WTC11 (cell line): ENCODE data around the gene C22orf31. TPM values are rescaled to one million over a fixed set of nuclear protein-coding genes. Genes with fewer than 3 reads are reported as not detected.

Experiments
- ATAC-seq: fragments of 200-7000 bp; cut with Tn5 transposase; 2 replicates; pipeline ENCODE4 v1.10.0; 2021; ENCODE audit warnings: mild to moderate bottlenecking, moderate library complexity
- CTCF ChIA-PET: fragments of 300-600 bp; sonication (Branson Sonifier 250); formaldehyde crosslinking; loops from one replicate; lab custom pipeline; 2021; ENCODE audit warnings: antibody characterized with exemption; lab: Charles Lee
- POLR2A ChIA-PET: fragments of 350-600 bp; sonication (Branson Sonifier 250); formaldehyde crosslinking; loops from one replicate; lab custom pipeline; 2021; ENCODE audit warnings: antibody characterized with exemption; lab: Charles Lee
- DNase-seq: peaks from one replicate; pipeline ENCODE4 v3.0.0; 2021; ENCODE audit warnings: low spot score
- H3K27ac Mint-ChIP-seq: 2 replicates; pipeline ENCODE4 v1.8.0; 2021; ENCODE audit warnings: mixed read lengths
- H3K27me3 Mint-ChIP-seq: 2 replicates; pipeline ENCODE4 v1.8.0; 2021; ENCODE audit warnings: low read depth, mild to moderate bottlenecking, moderate library complexity, mixed read lengths
- H3K36me3 Mint-ChIP-seq: 2 replicates; pipeline ENCODE4 v1.8.0; 2021; ENCODE audit warnings: mixed read lengths
- H3K4me1 Mint-ChIP-seq: 2 replicates; pipeline ENCODE4 v1.8.0; 2022; ENCODE audit warnings: mixed read lengths
- H3K4me3 Mint-ChIP-seq: 2 replicates; pipeline ENCODE4 v1.8.0; 2021; ENCODE audit warnings: mild to moderate bottlenecking, moderate library complexity, mixed read lengths
- H3K9me3 Mint-ChIP-seq: 2 replicates; pipeline ENCODE4 v1.8.0; 2021; ENCODE audit warnings: mixed read lengths
- E2F1 ChIP-seq: sonication (generic); formaldehyde crosslinking; IDR thresholded peaks from 2 replicates; pipeline ENCODE4 v1.8.0; 2022; ENCODE audit warnings: mild to moderate bottlenecking, missing genetic modification reagents
- ESRRA ChIP-seq: sonication (generic); formaldehyde crosslinking; IDR thresholded peaks from 2 replicates; pipeline ENCODE4 v1.8.1; 2022; ENCODE audit warnings: mild to moderate bottlenecking, missing genetic modification reagents, borderline replicate concordance
- FOXK1 ChIP-seq: sonication (generic); formaldehyde crosslinking; IDR thresholded peaks from 2 replicates; pipeline ENCODE4 v1.8.0; 2022; ENCODE audit warnings: mild to moderate bottlenecking, moderate library complexity, missing genetic modification reagents
- GABPB1 ChIP-seq: sonication (generic); formaldehyde crosslinking; IDR thresholded peaks from 2 replicates; pipeline ENCODE4 v1.8.1; 2023; ENCODE audit warnings: mild to moderate bottlenecking, missing genetic modification reagents
- GTF2I ChIP-seq: fragments of 250-450 bp; sonication (Bioruptor Pico); conservative IDR thresholded peaks from 2 replicates; pipeline ENCODE4 v1.4.0; 2021; ENCODE audit warnings: mild to moderate bottlenecking
- HMGA2 ChIP-seq: fragments of 250-450 bp; sonication (Bioruptor Pico); IDR thresholded peaks from 2 replicates; pipeline ENCODE4 v1.4.0; 2021; ENCODE audit warnings: mild to moderate bottlenecking, moderate library complexity
- IRF2 ChIP-seq: sonication (generic); formaldehyde crosslinking; IDR thresholded peaks from 2 replicates; pipeline ENCODE4 v1.8.0; 2022; ENCODE audit warnings: low read depth, missing genetic modification reagents, borderline replicate concordance
- MYBL2 ChIP-seq: sonication (generic); formaldehyde crosslinking; IDR thresholded peaks from 2 replicates; pipeline ENCODE4 v1.8.1; 2023; ENCODE audit warnings: mild to moderate bottlenecking, moderate library complexity, missing genetic modification reagents
- NR1H2 ChIP-seq: sonication (generic); formaldehyde crosslinking; IDR thresholded peaks from 2 replicates; pipeline ENCODE4 v1.9.0; 2021; ENCODE audit warnings: mild to moderate bottlenecking, moderate library complexity, missing genetic modification reagents
- RELA ChIP-seq: sonication (generic); formaldehyde crosslinking; IDR thresholded peaks from 2 replicates; pipeline ENCODE4 v1.8.1; 2022; ENCODE audit warnings: missing genetic modification reagents, mild to moderate bottlenecking, borderline replicate concordance
- TP53 ChIP-seq: sonication (generic); formaldehyde crosslinking; IDR thresholded peaks from 2 replicates; pipeline ENCODE4 v1.8.1; 2023; ENCODE audit warnings: mild to moderate bottlenecking, missing genetic modification reagents
- ZNF121 ChIP-seq: sonication (generic); formaldehyde crosslinking; IDR thresholded peaks from 2 replicates; pipeline ENCODE4 v1.8.0; 2023; ENCODE audit warnings: missing genetic modification reagents
- ZNF416 ChIP-seq: fragments of 250-450 bp; sonication (Bioruptor Pico); IDR thresholded peaks from 2 replicates; pipeline ENCODE4 v1.9.0; 2021; ENCODE audit warnings: mild to moderate bottlenecking, inconsistent platforms
- total RNA-seq: library from RNA; stranded (reverse); gene quantifications from 3 replicates; pipeline ENCODE4 v1.2.3, GENCODE V29; 2021
- TF ChIP-seq, protein P1 (sequence below): sonication (generic); formaldehyde crosslinking; conservative IDR thresholded peaks from 2 replicates; pipeline ENCODE4 v1.8.1; 2023; ENCODE audit warnings: mild to moderate bottlenecking, low read depth, missing genetic modification reagents, moderate library complexity
- TF ChIP-seq, protein P2 (sequence below): sonication (generic); formaldehyde crosslinking; IDR thresholded peaks from 2 replicates; pipeline ENCODE4 v1.8.1; 2023; ENCODE audit warnings: mild to moderate bottlenecking, missing genetic modification reagents
- TF ChIP-seq, protein P3 (sequence below): fragments of 250-450 bp; sonication (Bioruptor Pico); IDR thresholded peaks from 2 replicates; pipeline ENCODE4 v1.9.0; 2021; ENCODE audit warnings: mild to moderate bottlenecking
- TF ChIP-seq, protein P4 (sequence below): sonication (generic); formaldehyde crosslinking; IDR thresholded peaks from 2 replicates; pipeline ENCODE4 v1.8.1; 2023; ENCODE audit warnings: mild to moderate bottlenecking, missing genetic modification reagents, moderate library complexity
- TF ChIP-seq, protein P5 (sequence below): sonication (generic); formaldehyde crosslinking; IDR thresholded peaks from 2 replicates; pipeline ENCODE4 v1.8.0; 2022; ENCODE audit warnings: mild to moderate bottlenecking, missing genetic modification reagents

Gene C22orf31
- total RNA-seq, 1 experiment from 2014 or later = not detected

- TF ChIP-seq, protein P1, sequence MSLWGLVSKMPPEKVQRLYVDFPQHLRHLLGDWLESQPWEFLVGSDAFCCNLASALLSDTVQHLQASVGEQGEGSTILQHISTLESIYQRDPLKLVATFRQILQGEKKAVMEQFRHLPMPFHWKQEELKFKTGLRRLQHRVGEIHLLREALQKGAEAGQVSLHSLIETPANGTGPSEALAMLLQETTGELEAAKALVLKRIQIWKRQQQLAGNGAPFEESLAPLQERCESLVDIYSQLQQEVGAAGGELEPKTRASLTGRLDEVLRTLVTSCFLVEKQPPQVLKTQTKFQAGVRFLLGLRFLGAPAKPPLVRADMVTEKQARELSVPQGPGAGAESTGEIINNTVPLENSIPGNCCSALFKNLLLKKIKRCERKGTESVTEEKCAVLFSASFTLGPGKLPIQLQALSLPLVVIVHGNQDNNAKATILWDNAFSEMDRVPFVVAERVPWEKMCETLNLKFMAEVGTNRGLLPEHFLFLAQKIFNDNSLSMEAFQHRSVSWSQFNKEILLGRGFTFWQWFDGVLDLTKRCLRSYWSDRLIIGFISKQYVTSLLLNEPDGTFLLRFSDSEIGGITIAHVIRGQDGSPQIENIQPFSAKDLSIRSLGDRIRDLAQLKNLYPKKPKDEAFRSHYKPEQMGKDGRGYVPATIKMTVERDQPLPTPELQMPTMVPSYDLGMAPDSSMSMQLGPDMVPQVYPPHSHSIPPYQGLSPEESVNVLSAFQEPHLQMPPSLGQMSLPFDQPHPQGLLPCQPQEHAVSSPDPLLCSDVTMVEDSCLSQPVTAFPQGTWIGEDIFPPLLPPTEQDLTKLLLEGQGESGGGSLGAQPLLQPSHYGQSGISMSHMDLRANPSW (CRISPR knock-in tag) = no peak
- no peak for TF ChIP-seq ESRRA (CRISPR knock-in tag)
- no peak for TF ChIP-seq TP53 (CRISPR knock-in tag)
- TF ChIP-seq GTF2I = no peak
- TF ChIP-seq, protein P2, sequence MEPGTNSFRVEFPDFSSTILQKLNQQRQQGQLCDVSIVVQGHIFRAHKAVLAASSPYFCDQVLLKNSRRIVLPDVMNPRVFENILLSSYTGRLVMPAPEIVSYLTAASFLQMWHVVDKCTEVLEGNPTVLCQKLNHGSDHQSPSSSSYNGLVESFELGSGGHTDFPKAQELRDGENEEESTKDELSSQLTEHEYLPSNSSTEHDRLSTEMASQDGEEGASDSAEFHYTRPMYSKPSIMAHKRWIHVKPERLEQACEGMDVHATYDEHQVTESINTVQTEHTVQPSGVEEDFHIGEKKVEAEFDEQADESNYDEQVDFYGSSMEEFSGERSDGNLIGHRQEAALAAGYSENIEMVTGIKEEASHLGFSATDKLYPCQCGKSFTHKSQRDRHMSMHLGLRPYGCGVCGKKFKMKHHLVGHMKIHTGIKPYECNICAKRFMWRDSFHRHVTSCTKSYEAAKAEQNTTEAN (CRISPR knock-in tag) = no peak
- TF ChIP-seq, protein P3, sequence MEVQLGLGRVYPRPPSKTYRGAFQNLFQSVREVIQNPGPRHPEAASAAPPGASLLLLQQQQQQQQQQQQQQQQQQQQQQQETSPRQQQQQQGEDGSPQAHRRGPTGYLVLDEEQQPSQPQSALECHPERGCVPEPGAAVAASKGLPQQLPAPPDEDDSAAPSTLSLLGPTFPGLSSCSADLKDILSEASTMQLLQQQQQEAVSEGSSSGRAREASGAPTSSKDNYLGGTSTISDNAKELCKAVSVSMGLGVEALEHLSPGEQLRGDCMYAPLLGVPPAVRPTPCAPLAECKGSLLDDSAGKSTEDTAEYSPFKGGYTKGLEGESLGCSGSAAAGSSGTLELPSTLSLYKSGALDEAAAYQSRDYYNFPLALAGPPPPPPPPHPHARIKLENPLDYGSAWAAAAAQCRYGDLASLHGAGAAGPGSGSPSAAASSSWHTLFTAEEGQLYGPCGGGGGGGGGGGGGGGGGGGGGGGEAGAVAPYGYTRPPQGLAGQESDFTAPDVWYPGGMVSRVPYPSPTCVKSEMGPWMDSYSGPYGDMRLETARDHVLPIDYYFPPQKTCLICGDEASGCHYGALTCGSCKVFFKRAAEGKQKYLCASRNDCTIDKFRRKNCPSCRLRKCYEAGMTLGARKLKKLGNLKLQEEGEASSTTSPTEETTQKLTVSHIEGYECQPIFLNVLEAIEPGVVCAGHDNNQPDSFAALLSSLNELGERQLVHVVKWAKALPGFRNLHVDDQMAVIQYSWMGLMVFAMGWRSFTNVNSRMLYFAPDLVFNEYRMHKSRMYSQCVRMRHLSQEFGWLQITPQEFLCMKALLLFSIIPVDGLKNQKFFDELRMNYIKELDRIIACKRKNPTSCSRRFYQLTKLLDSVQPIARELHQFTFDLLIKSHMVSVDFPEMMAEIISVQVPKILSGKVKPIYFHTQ (CRISPR knock-in tag) = no peak
- TF ChIP-seq, protein P4, sequence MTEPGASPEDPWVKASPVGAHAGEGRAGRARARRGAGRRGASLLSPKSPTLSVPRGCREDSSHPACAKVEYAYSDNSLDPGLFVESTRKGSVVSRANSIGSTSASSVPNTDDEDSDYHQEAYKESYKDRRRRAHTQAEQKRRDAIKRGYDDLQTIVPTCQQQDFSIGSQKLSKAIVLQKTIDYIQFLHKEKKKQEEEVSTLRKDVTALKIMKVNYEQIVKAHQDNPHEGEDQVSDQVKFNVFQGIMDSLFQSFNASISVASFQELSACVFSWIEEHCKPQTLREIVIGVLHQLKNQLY (CRISPR knock-in tag) = no peak
- no peak for TF ChIP-seq RELA
- TF ChIP-seq ZNF416 (CRISPR knock-in tag) = no peak
- TF ChIP-seq, all 79 proteins: peak for 0
These were observed 43.8 kb upstream of the C22orf31 start (continued) for GRCh38 chr22:29105468-29105867.

DNA sequence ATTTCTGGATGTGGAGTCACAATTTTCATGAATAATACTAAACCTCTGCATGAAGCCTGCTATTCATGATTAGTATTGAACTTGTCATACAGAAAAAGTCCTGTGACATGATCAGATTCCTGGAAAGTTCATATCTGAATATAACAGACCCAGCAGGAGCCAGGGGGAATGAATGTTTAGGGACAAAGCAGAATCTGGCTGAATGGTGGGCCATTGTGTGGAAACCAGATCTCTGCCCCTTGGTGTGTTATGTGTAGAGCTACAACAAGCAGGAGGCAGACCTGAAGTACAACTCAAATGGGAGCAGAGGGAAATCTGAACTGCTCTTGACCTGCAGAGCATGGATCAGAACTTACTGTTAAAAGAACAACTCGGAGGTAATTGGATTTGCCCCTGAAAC is 41.5 kb upstream of the C22orf31 start:
- H3K27me3 Mint-ChIP-seq = no peaks in the 10 kb centered on the region
- H3K27ac Mint-ChIP-seq = no peak overlapping the region; the same call in 1 of the 2 replicates
- peaks cover 13% of the 10 kb centered on the region for H3K4me1 Mint-ChIP-seq
- TF ChIP-seq GABPB1 (CRISPR knock-in tag) (no peak), MYBL2 (CRISPR knock-in tag) (no peak), HMGA2 (CRISPR knock-in tag) (no peak)
- ATAC-seq = no peak
- no peaks in the 10 kb centered on the region for H3K36me3 Mint-ChIP-seq
- no peak overlapping the region for H3K4me3 Mint-ChIP-seq
- CTCF ChIA-PET = interaction anchor here (1.1 to 2.6 kb wide), 3 partner anchors 20 to 51 kb away, joined by 3 to 12 read pairs (median 3); no protein-coding TSS in a partner anchor
- POLR2A ChIA-PET = interaction anchor here (0.7 kb wide), 1 partner anchor 58 kb away, joined by 3 read pairs; no protein-coding TSS in a partner anchor
- H3K9me3 Mint-ChIP-seq = no peaks in the 10 kb centered on the region
- no peak for DNase-seq

DNA sequence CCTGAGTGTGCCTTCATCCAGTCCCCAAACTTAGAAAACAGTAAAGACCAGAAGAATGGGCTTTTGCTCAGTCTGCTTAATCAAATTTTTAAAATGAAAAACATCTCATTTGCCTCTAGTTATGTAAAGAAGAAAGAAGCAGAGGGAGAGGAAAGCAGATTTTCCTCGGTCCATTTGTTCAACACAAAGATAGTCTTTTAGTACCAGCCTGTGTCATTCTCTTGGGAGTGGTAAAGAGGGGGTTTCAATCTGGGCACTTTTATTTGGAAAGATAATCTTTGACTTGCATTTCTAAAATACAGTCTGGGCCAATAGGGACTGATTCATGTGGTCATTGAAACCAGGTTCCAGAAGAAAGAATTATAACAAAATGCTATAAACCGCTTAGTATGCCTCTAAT is 40.7 kb upstream of the C22orf31 start:
- H3K9me3 Mint-ChIP-seq = no peaks in the 10 kb centered on the region
- H3K27me3 Mint-ChIP-seq = no peaks in the 10 kb centered on the region
- H3K4me3 Mint-ChIP-seq = no peak overlapping the region
- TF ChIP-seq E2F1 (no peak), FOXK1 (CRISPR knock-in tag) (no peak), NR1H2 (no peak), ZNF121 (CRISPR knock-in tag) (no peak), IRF2 (CRISPR knock-in tag) (no peak)
- TF ChIP-seq, protein P4 (CRISPR knock-in tag) = no peak
- TF ChIP-seq, protein P5, sequence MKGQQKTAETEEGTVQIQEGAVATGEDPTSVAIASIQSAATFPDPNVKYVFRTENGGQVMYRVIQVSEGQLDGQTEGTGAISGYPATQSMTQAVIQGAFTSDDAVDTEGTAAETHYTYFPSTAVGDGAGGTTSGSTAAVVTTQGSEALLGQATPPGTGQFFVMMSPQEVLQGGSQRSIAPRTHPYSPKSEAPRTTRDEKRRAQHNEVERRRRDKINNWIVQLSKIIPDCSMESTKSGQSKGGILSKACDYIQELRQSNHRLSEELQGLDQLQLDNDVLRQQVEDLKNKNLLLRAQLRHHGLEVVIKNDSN (CRISPR knock-in tag) = no peak
- TF ChIP-seq, all 79 proteins: peak for 0
- POLR2A ChIA-PET = no interaction called here
- Mint-ChIP-seq H3K36me3 (no peaks in the 10 kb centered on the region), H3K4me1 (peaks cover 18% of the 10 kb centered on the region), H3K27ac (no peak overlapping the region)
- ATAC-seq (no peak), DNase-seq (no peak)
- CTCF ChIA-PET = interaction anchor here (1.3 to 2.6 kb wide), 2 partner anchors 20 to 52 kb away, joined by 3 to 12 read pairs; no protein-coding TSS in a partner anchor
